ENCODE data around the gene GRIK2. TPM values are rescaled to one million over a fixed set of nuclear protein-coding genes. Genes with fewer than 3 reads are reported as not detected.

GRIK2 gene
- total and polyA plus RNA-seq, 2 of the 4 experiments (the other 2 are of a cell fraction) = 8.2 to 15.2 TPM

- in situ Hi-C loops (cut with MboI; ENCODE audit: low sequenced_read_pairs) (no loop called here), dilution Hi-C loops (cut with HindIII; ENCODE audit: low sequenced_read_pairs, unreplicated experiment) (no loop called here), intact Hi-C loops (cut with micrococcal nuclease) (no loop called here)
- Histone ChIP-seq H2AK5ac (ENCODE audit: low read depth, low read length) (no peak overlapping the region), H2BK20ac (ENCODE audit: low read depth, low read length) (no peak overlapping the region), H2BK120ac (ENCODE audit: low read depth, low read length) (no peak overlapping the region), H3K4me1 (ENCODE audit: control insufficient read depth, insufficient read depth, low read length) (no peaks in the 10 kb centered on the region), H3K27ac (ENCODE audit: insufficient read depth, low read length) (no peak overlapping the region), H3K4me2 (ENCODE audit: low read depth, low read length) (no peak overlapping the region), H3K9me1 (ENCODE audit: insufficient read depth, low read length) (no peaks in the 10 kb centered on the region), H2BK15ac (ENCODE audit: low read depth, low read length) (no peak overlapping the region), H3K79me1 (ENCODE audit: low read depth in 1 of 2, low read length in 2 of 2) (no peaks in the 10 kb centered on the region), H4K5ac (ENCODE audit: low read depth, low read length) (no peak overlapping the region), H3K14ac (replicated peaks; ENCODE audit: low read depth, low read length) (no peak overlapping the region), H3K9ac (ENCODE audit: low read depth, low read length) (no peak overlapping the region), H3K4ac (ENCODE audit: low read depth, low read length) (no peak overlapping the region), H3K36me3 (ENCODE audit: control insufficient read depth, insufficient read depth, low read length) (no peaks in the 10 kb centered on the region), H2BK5ac (ENCODE audit: low read depth, low read length, poor library complexity, severe bottlenecking) (no peak overlapping the region), H4K91ac (ENCODE audit: insufficient read depth, low read depth, low read length) (no peak overlapping the region), H3K9me3 (ENCODE audit: control insufficient read depth, insufficient read depth, low read length) (no peaks in the 10 kb centered on the region), H4K20me1 (ENCODE audit: insufficient read depth, low read length) (no peaks in the 10 kb centered on the region), H2AK9ac (replicated peaks; ENCODE audit: low read depth, low read length, poor library complexity) (no peak overlapping the region), H3K27me3 (ENCODE audit: control insufficient read depth, insufficient read depth, low read length) (no peaks in the 10 kb centered on the region), H4K8ac (ENCODE audit: low read depth in 2 of 2, low read length in 2 of 2) (no peak overlapping the region), H3K23ac (ENCODE audit: low read depth, low read length) (no peak overlapping the region), H3K18ac (ENCODE audit: low read depth, low read length) (no peak overlapping the region), H3K56ac (ENCODE audit: extremely low read depth, insufficient read depth, low read length) (no peak overlapping the region), H2AFZ (replicated peaks; ENCODE audit: low read length, poor library complexity) (no peak overlapping the region), H3K4me3 (ENCODE audit: insufficient read depth, low read depth, low read length) (no peak overlapping the region)
- CTCF ChIA-PET = no interaction called here
- TF ChIP-seq RAD21 (IDR thresholded peaks at IDR 0.05; ENCODE audit: low read length) (no peak), NFE2L2 (IDR thresholded peaks at IDR 0.05; ENCODE audit: low read depth, low read length) (no peak), SMC3 (IDR thresholded peaks at IDR 0.05; ENCODE audit: low read depth, low read length) (no peak), CHD1 (IDR thresholded peaks at IDR 0.05; ENCODE audit: low read depth, low read length) (no peak), FOS (IDR thresholded peaks at IDR 0.05; ENCODE audit: low read depth, low read length) (no peak), CEBPB (IDR thresholded peaks at IDR 0.05; ENCODE audit: low read depth, low read length) (no peak), ELK1 (IDR thresholded peaks at IDR 0.05; ENCODE audit: borderline replicate concordance, low read depth, low read length) (no peak), MAZ (IDR thresholded peaks at IDR 0.05; ENCODE audit: borderline replicate concordance, low read depth, low read length) (no peak), RFX5 (IDR thresholded peaks at IDR 0.05; ENCODE audit: low read depth, low read length) (no peak), BHLHE40 (IDR thresholded peaks at IDR 0.05; ENCODE audit: low read depth, low read length) (no peak)
- ATAC-seq (ENCODE audit: low read depth) = no peak
- BruUV-seq (replicated peaks) = no TSS peak
- DNase-seq = no peak
- WGBS, 2 experiments (ENCODE audit: extremely low coverage in 2 of 2, insufficient read length in 1 of 2) = 40% methylated on average over 2 of the region's 5 CpGs; no CpG with 5 or more reads in 1 of the 2 experiments
- POLR2A ChIA-PET (ENCODE audit: unreplicated experiment) = no interaction called here
These were observed 518.8 kb downstream of the GRIK2 start for GRCh38 chr6:101912311-101912710.

All from IMR-90 (cell line).